GM18520 (cell line): Measurements from ENCODE around the gene TXLNA.

Experiments
- ATAC-seq: cut with Tn5 transposase; IDR thresholded peaks from one replicate; pipeline ENCODE4 v1.9.1; 2021; ENCODE audit not compliant: unreplicated experiment

TXLNA gene

GRCh38 chr1:32208469-32208868 lies 29.0 kb downstream of the TXLNA start:
- ATAC-seq = no peak

- ATAC-seq = no peak
These were observed 29.4 kb downstream of the TXLNA start, which contains the start of gene DCDC2B for GRCh38 chr1:32208891-32209328. TSS of gene DCDC2B (plus strand) at chr1:32209089. CDS start at chr1:32209094, 5 bp downstream.

GRCh38 chr1:32215629-32216480 lies 36.4 kb downstream of the TXLNA start:
- no peak for ATAC-seq

- ATAC-seq = no peak
These were observed 37.1 kb downstream of the TXLNA start for GRCh38 chr1:32216566-32216965.

- ATAC-seq = no peak
These were observed 39.5 kb downstream of the TXLNA start for GRCh38 chr1:32219022-32219421.

GRCh38 chr1:32220746-32221580 lies 41.5 kb downstream of the TXLNA start:
- no peak for ATAC-seq

- ATAC-seq = no peak
These were observed 42.1 kb downstream of the TXLNA start for GRCh38 chr1:32221581-32221979.

GRCh38 chr1:32221980-32222755 lies 42.7 kb downstream of the TXLNA start, which contains the start of the genes EIF3I and TMEM234:
TSS of gene EIF3I (plus strand) at chr1:32222407. CDS start at chr1:32222442, 35 bp downstream.
TSS of gene TMEM234 (minus strand) at chr1:32222353. CDS start at chr1:32222322, 31 bp downstream.
- peak; percentile 86 for ATAC-seq

GRCh38 chr1:32223683-32224082 lies 44.2 kb downstream of the TXLNA start:
- no peak for ATAC-seq

- ATAC-seq = no peak
These were observed 44.8 kb downstream of the TXLNA start for GRCh38 chr1:32224285-32224684.

- no peak for ATAC-seq
These were observed 49.3 kb downstream of the TXLNA start for GRCh38 chr1:32228771-32229170.

GRCh38 chr1:32231843-32232432 lies 52.5 kb downstream of the TXLNA start:
- ATAC-seq = no peak

GRCh38 chr1:32232558-32233304 lies 53.3 kb downstream of the TXLNA start:
- no peak for ATAC-seq

- no peak for ATAC-seq
These were observed 55.3 kb downstream of the TXLNA start for GRCh38 chr1:32234792-32235191.

- ATAC-seq = no peak
These were observed 59.9 kb downstream of the TXLNA start for GRCh38 chr1:32239337-32239736.

- ATAC-seq = no peak
These were observed 60.3 kb downstream of the TXLNA start for GRCh38 chr1:32239790-32240139.

- no peak for ATAC-seq
These were observed 60.9 kb downstream of the TXLNA start for GRCh38 chr1:32240140-32240951.

GRCh38 chr1:32241001-32241763 lies 61.7 kb downstream of the TXLNA start:
- ATAC-seq = no peak
